ENCODE results near the gene CACNA1D.

DNA sequence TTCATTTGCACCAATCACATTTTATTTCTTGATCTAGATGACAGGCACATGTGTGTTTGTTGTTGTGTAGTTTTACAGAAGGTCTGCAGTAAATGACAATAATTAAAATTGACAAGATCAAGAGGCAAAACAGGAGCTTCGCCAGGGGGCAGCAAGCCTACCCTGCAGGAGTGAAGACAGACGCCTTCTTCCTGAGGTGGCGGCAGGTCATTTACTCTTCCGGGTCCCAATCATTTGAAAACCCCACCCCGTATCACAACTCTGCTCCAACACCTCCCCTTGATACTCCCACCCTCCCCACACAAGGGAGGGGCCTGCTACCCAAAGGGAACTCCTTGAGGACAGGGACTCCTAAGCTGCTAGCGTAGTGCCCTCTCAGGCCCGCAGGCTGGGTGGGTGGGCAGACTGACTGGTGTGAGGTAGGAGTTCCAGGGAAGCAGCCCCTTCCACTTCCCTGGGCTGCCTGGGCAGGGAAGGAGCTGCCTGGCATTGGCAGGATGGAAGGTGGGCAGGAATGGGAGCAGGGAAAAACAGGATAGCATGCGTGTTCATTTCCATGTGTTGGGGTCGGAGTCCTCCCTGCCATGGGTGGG is 338.7 kb downstream of the CACNA1D start:
- TF ChIP-seq, protein P1, sequence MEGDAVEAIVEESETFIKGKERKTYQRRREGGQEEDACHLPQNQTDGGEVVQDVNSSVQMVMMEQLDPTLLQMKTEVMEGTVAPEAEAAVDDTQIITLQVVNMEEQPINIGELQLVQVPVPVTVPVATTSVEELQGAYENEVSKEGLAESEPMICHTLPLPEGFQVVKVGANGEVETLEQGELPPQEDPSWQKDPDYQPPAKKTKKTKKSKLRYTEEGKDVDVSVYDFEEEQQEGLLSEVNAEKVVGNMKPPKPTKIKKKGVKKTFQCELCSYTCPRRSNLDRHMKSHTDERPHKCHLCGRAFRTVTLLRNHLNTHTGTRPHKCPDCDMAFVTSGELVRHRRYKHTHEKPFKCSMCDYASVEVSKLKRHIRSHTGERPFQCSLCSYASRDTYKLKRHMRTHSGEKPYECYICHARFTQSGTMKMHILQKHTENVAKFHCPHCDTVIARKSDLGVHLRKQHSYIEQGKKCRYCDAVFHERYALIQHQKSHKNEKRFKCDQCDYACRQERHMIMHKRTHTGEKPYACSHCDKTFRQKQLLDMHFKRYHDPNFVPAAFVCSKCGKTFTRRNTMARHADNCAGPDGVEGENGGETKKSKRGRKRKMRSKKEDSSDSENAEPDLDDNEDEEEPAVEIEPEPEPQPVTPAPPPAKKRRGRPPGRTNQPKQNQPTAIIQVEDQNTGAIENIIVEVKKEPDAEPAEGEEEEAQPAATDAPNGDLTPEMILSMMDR (IDR thresholded peaks at IDR 0.05), result no peak
- no peak for TF ChIP-seq POLR2AphosphoS5 (IDR thresholded peaks at IDR 0.05)
